Midbrain (tissue), 1 donor: Measurements from ENCODE around the gene NEK5.
"Not testable (repeated sequence)": the region's sequence is repeated elsewhere in the genome, so short reads cannot be mapped to it uniquely, and the experiment has no call there.

Experiments used
- DNase-seq: peaks from one replicate; lab custom pipeline; 2025; lab: John Stamatoyannopoulos, UW

NEK5 gene

GRCh38 chr13:52136763-52137162, 7.9 kb upstream of the NEK5 start:
- DNase-seq = no peak

- no peak for DNase-seq
These were observed 1.8 kb upstream of the NEK5 start for GRCh38 chr13:52130641-52131040.

GRCh38 chr13:52127783-52128702, 830 bp downstream of the NEK5 start:
- DNase-seq = peak; percentile 83

- DNase-seq = no peak
These were observed 1.5 kb downstream of the NEK5 start for GRCh38 chr13:52127378-52127777.

- no peak for DNase-seq
These were observed 3.3 kb downstream of the NEK5 start for GRCh38 chr13:52125547-52125946.

GRCh38 chr13:52118595-52118994, 10.3 kb downstream of the NEK5 start:
- DNase-seq = no peak

GRCh38 chr13:52118095-52118494, 10.8 kb downstream of the NEK5 start:
- no peak for DNase-seq

DNA sequence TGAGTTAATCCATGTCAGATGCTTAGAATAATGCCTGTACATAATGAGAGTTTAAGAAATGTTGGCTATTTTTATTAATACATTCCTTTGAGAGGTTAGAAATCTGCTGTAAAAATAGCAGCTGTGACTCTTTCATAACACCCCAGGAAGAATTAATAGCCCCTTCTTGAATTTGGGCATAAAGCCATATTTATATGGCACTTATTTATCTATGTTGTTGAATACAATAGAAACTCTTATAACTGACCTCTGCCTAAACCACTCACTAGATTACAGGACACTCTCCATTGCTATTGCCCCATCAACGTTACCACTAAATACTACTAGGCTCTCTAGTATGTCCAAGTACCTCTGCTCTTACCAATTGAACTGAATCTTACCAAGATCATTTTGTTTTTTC, 16.3 kb downstream of the NEK5 start:
- no peak for DNase-seq

GRCh38 chr13:52109116-52109670, 19.7 kb downstream of the NEK5 start:
- no peak for DNase-seq

DNA sequence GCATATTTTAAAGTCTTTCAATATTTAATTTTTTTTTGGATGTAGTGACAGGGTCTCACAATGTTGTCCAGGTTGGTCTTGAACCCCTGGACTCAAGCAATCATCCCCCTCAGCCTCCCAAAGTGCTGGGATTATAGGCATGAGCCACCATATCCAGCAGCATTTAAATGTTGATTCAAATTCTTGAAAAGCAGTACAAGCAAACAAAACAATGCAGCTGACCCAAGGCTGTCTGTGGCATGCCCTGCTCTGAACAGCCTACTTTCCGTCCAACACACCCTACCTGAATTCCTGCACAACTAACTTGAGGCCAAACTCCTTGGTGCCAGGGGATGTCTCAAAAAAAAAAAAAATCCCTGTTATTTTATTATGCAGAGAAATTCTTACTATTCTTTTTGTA, 23.0 kb downstream of the NEK5 start:
- DNase-seq = no peak

DNA sequence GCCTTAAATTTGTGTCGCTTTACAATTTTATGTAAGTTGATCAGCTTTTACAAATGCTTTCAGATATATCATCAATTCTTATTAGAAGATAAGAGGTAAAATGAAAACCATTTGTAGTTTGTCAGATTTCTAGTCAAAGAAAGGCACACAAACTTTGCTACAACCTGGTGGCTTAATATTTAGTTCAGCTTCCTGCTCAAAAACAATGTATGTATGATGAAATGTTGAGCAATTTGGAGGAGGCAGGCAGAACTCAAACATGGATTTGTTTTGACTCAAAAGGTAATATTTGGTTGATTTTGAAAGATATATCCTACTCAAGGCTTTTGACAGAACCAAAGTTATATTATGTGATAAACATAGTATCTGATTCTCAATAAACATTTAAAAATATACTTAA, 24.2 kb downstream of the NEK5 start:
- no peak for DNase-seq

DNA sequence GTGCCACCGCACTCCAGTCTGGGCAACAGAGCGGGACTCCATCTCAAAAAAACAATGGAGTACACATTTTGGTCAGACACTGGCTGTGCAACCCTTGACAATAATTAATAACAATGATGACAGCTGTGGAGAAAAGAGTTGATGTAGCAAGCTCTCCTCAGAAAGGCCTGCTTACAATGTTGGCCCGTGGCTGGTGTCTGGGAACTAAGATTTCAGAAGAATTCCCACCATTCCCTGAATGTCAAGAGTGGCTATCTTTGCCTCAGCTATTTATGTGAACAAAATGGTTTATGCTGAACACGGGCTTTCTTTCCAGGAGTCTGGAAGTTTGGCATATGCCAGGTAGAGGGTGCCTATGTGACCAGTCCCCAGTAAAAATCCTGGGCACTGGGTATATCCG, 25.5 kb downstream of the NEK5 start:
- no peak for DNase-seq

GRCh38 chr13:52102423-52102822, 26.4 kb downstream of the NEK5 start:
- not testable (repeated sequence) for DNase-seq

- no peak for DNase-seq
These were observed 31.7 kb downstream of the NEK5 start for GRCh38 chr13:52097197-52097596.

DNA sequence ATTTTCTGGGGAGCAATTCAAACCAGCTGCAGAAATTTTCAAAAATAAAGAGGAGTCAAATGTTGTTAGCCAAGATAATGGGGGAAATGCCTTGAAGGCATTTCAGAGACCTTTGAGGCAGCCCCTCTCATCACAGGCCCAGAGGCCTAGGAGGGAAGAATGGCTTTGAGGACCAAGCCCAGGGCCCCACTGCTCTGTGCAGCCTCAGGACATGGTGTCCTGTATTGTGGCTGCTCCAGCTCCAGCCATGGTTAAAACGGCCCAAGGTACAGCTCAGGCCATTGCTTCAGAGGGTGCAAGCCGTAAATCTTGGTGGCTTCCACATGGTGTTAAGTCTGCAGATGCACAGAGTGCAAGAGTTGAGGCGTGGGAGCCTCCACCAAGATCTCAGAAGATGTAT, 32.1 kb downstream of the NEK5 start:
- DNase-seq = no peak

- DNase-seq = no peak
These were observed 32.8 kb downstream of the NEK5 start for GRCh38 chr13:52096062-52096461.

GRCh38 chr13:52092087-52092486, 36.8 kb downstream of the NEK5 start:
- no peak for DNase-seq

GRCh38 chr13:52091473-52091872, 37.4 kb downstream of the NEK5 start:
- DNase-seq = no peak

- no peak for DNase-seq
These were observed 43.5 kb downstream of the NEK5 start for GRCh38 chr13:52085421-52085820.

GRCh38 chr13:52084981-52085380, 43.9 kb downstream of the NEK5 start:
- not testable (repeated sequence) for DNase-seq

GRCh38 chr13:52082601-52083000, 46.3 kb downstream of the NEK5 start:
- DNase-seq = no peak

- DNase-seq = not testable (repeated sequence)
These were observed 49.0 kb downstream of the NEK5 start for GRCh38 chr13:52079891-52080290.

DNA sequence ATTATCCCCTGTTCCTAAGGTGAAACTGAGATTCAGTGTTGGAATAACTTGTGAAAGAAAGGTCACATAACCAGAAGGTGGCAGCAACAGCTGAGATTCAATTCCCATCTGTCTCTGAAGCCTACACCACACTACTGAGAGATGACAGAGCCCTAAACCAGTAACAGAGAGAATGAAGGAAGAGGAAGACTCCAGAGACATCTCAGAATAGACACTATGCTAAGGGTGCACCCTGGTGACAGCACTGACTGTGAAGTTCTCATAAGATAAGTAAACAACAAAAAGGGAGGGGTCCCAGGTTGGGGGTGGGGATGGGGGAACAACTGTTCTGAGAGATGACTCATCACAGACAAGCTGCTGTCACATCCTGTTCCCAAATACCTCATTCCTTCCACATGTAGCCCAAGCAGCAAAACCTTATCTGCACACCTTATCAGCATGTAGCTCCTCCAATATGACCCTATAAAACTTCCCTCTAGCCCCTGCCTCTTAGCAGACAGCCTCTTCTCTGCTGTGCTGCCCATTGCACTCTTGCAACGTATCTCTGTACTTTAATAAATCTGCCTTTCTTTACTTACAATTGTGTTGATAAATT, 57.8 kb downstream of the NEK5 start:
- no peak for DNase-seq
